GM12878 (cell line): ENCODE measurements around the gene IRF4. TPM values are rescaled to one million over a fixed set of nuclear protein-coding genes. Genes with fewer than 3 reads are reported as not detected.

Source experiments
- ATAC-seq: fragments of 200-7000 bp; cut with Tn5 transposase; 3 replicates; pipeline ENCODE4 v1.9.1; 2020; ENCODE audit warnings: mild to moderate bottlenecking, moderate library complexity
- BruUV-seq: library from RNA; stranded (reverse); fragments of 400-500 nt; replicated peaks from 2 replicates; lab custom pipeline; 2021; lab: Mats Ljungman, UMichigan
- CTCF ChIA-PET: fragments of 300-600 bp; sonication (Branson Sonifier 250); formaldehyde crosslinking; extraction: SDS; loops from one replicate; lab custom pipeline; 2021; ENCODE audit warnings: inconsistent platforms; lab: Yijun Ruan, JAX
- POLR2A ChIA-PET: fragments of 350-600 bp; formaldehyde crosslinking; extraction: SDS; loops from one replicate; lab custom pipeline; 2021; ENCODE audit warnings: inconsistent platforms; lab: Charles Lee
- RAD21 ChIA-PET: fragments of 300-600 bp; sonication (Branson Sonifier 250); formaldehyde crosslinking; loops from one replicate; lab custom pipeline; 2023; ENCODE audit warnings: antibody characterized with exemption; ENCODE audit not compliant: unreplicated experiment; lab: Charles Lee
- SMC1A ChIA-PET: fragments of 300-600 bp; sonication (Branson Sonifier 250); formaldehyde crosslinking; loops from one replicate; lab custom pipeline; 2023; ENCODE audit not compliant: unreplicated experiment, uncharacterized antibody; lab: Charles Lee
- DNase-seq: peaks from one replicate; pipeline ENCODE4 v3.0.0-alpha.2; 2011; ENCODE audit warnings: low read depth, low spot score
- FAIRE-seq: peaks from 3 replicates; lab custom pipeline; 2011; peaks lifted over from hg19 to GRCh38; lab: Jason Lieb, UNC
- H2AFZ ChIP-seq: 2 replicates; pipeline ENCODE4 v1.6.0; 2011; ENCODE audit warnings: low read depth, low read length, control low read depth; ENCODE audit not compliant: control insufficient read depth
- H3K27ac ChIP-seq: 2 replicates; pipeline ENCODE4 v1.5.1; 2011; ENCODE audit warnings: control low read depth; ENCODE audit not compliant: control insufficient read depth, insufficient read depth
- H3K27me3 ChIP-seq, 2 experiments: replicated peaks in 1 of 2; 2 replicates each; pipeline versions ENCODE4 v1.6.0 to v1.6.1; 2011; ENCODE audit warnings: low read length in 1 of 2; ENCODE audit not compliant: control insufficient read depth in 2 of 2, insufficient read depth in 2 of 2
- H3K36me3 ChIP-seq, 2 experiments: 2 replicates each; pipeline ENCODE4 v1.5.1; 2011; ENCODE audit warnings: low read length in 1 of 2; ENCODE audit not compliant: control insufficient read depth in 2 of 2, insufficient read depth in 2 of 2
- H3K4me1 ChIP-seq: 2 replicates; pipeline ENCODE4 v1.6.1; 2011; ENCODE audit warnings: mild to moderate bottlenecking, low read length, moderate library complexity, mixed read lengths; ENCODE audit not compliant: control insufficient read depth, insufficient read depth
- H3K4me2 ChIP-seq: 2 replicates; pipeline ENCODE4 v1.6.0; 2011; ENCODE audit warnings: control low read depth; ENCODE audit not compliant: control insufficient read depth, insufficient read depth
- H3K4me3 ChIP-seq: fragments of 200-600 bp; sonication (generic); 2 replicates; pipeline ENCODE4 v1.5.1; 2016
- H3K79me2 ChIP-seq: 2 replicates; pipeline ENCODE4 v1.6.0; 2011; ENCODE audit warnings: low read length; ENCODE audit not compliant: control insufficient read depth, insufficient read depth
- H3K9ac ChIP-seq: 2 replicates; pipeline ENCODE4 v1.8.0; 2011; ENCODE audit warnings: low read length, control low read depth, mixed read lengths; ENCODE audit not compliant: control insufficient read depth, insufficient read depth
- H3K9me3 ChIP-seq: replicated peaks from 3 replicates; pipeline ENCODE4 v1.5.1; 2011; ENCODE audit warnings: mild to moderate bottlenecking, low read length; ENCODE audit not compliant: control insufficient read depth, insufficient read depth
- H4K20me1 ChIP-seq: 2 replicates; pipeline ENCODE4 v1.6.0; 2011; ENCODE audit not compliant: control insufficient read depth, insufficient read depth
- BCL3 ChIP-seq: IDR thresholded peaks from 2 replicates; pipeline ENCODE4 v1.6.1; 2011; ENCODE audit warnings: borderline replicate concordance, low read depth, mild to moderate bottlenecking, moderate library complexity, low read length; ENCODE audit not compliant: insufficient read depth, poor library complexity, severe bottlenecking
- CBX3 ChIP-seq: fragments of 200-600 bp; sonication (generic); IDR thresholded peaks from 2 replicates; pipeline ENCODE4 v1.6.1; 2016; ENCODE audit warnings: low read depth, borderline replicate concordance
- CBX5 ChIP-seq: sonication (generic); IDR thresholded peaks from 2 replicates; pipeline ENCODE4 v1.6.1; 2016; ENCODE audit warnings: low read depth, moderate library complexity, mild to moderate bottlenecking, inconsistent platforms
- CEBPB ChIP-seq, 2 experiments: fragments of 150-350 bp in 1 of 2; IDR thresholded peaks; 2 replicates each; pipeline ENCODE4 v1.6.1; 2012 to 2014; ENCODE audit warnings: low read depth in 2 of 2, low read length in 2 of 2, borderline replicate concordance in 1 of 2, inconsistent platforms in 1 of 2
- CREM ChIP-seq: IDR thresholded peaks from 2 replicates; pipeline ENCODE4 v1.6.1; 2014; ENCODE audit warnings: antibody characterized with exemption, low read depth
- DPF2 ChIP-seq: fragments of 450-650 bp; IDR thresholded peaks from 2 replicates; pipeline ENCODE4 v1.6.1; 2017; ENCODE audit warnings: mild to moderate bottlenecking
- E2F8 ChIP-seq: fragments of 450-650 bp; IDR thresholded peaks from 2 replicates; pipeline ENCODE4 v1.6.1; 2018; ENCODE audit warnings: mild to moderate bottlenecking, low read depth, moderate library complexity; ENCODE audit not compliant: partially characterized antibody
- EZH2 ChIP-seq: IDR thresholded peaks from 2 replicates; pipeline ENCODE4 v1.6.1; 2012; ENCODE audit warnings: low read depth, mild to moderate bottlenecking, control low read depth, inconsistent platforms, low read length, borderline replicate concordance; ENCODE audit not compliant: control insufficient read depth
- GABPA ChIP-seq: IDR thresholded peaks from 2 replicates; pipeline ENCODE4 v1.6.1; 2014; ENCODE audit warnings: antibody characterized with exemption, low read depth, mild to moderate bottlenecking, inconsistent platforms
- HDAC2 ChIP-seq: fragments of 200-600 bp; sonication (generic); IDR thresholded peaks from 2 replicates; pipeline ENCODE4 v1.6.1; 2017
- JUND ChIP-seq: IDR thresholded peaks from 2 replicates; pipeline ENCODE4 v1.6.1; 2012; ENCODE audit warnings: low read depth, mild to moderate bottlenecking, low read length, improper control_type of control experiment, moderate library complexity
- NR2C2 ChIP-seq: IDR thresholded peaks from 2 replicates; pipeline ENCODE4 v1.6.1; 2011; ENCODE audit warnings: borderline replicate concordance, low read depth; ENCODE audit not compliant: control insufficient read depth, insufficient read length
- PAX5 ChIP-seq: IDR thresholded peaks from 2 replicates; pipeline ENCODE4 v1.6.1; 2011; ENCODE audit warnings: low read depth, low read length, borderline replicate concordance
- POLR2AphosphoS2 ChIP-seq: IDR thresholded peaks from 2 replicates; pipeline ENCODE4 v1.6.1; 2011; ENCODE audit warnings: low read depth, mild to moderate bottlenecking, low read length, improper control_type of control experiment, moderate library complexity
- SIN3A ChIP-seq: IDR thresholded peaks from 2 replicates; pipeline ENCODE4 v1.6.1; 2012; ENCODE audit warnings: low read depth, low read length, improper control_type of control experiment
- SMC3 ChIP-seq: IDR thresholded peaks from 2 replicates; pipeline ENCODE4 v1.6.1; 2011; ENCODE audit warnings: low read length, improper control_type of control experiment, borderline replicate concordance
- SPI1 ChIP-seq: IDR thresholded peaks from 2 replicates; pipeline ENCODE4 v1.6.1; 2011; ENCODE audit warnings: low read depth, mild to moderate bottlenecking, low read length, moderate library complexity, borderline replicate concordance; ENCODE audit not compliant: insufficient read depth
- SREBF1 ChIP-seq: IDR thresholded peaks from 2 replicates; pipeline ENCODE4 v1.6.1; 2012; ENCODE audit warnings: mild to moderate bottlenecking, low read length
- TARDBP ChIP-seq: IDR thresholded peaks from 2 replicates; pipeline ENCODE4 v1.6.1; 2016; ENCODE audit warnings: borderline replicate concordance
- ZNF217 ChIP-seq: fragments of 450-650 bp; IDR thresholded peaks from 2 replicates; pipeline ENCODE4 v1.6.1; 2017; ENCODE audit warnings: antibody characterized with exemption, mild to moderate bottlenecking
- ZNF622 ChIP-seq: fragments of 450-650 bp; IDR thresholded peaks from 2 replicates; pipeline ENCODE4 v1.6.1; 2017; ENCODE audit warnings: mild to moderate bottlenecking, inconsistent platforms
- WGBS: methylation state at CpG from one replicate; pipeline ENCODE4 v1.1.6; 2016; ENCODE audit warnings: low lambda C conversion rate; ENCODE audit not compliant: insufficient replicate concordance, insufficient coverage; ENCODE audit errors: missing lambda C conversion rate; 5-methylcytosine and 5-hydroxymethylcytosine counted together
- in situ Hi-C: fragments of 300-500 bp; cut with MboI; formaldehyde crosslinking; loops from 9 replicates; pipeline ENCODE4 v1.14.3; 2018; ENCODE audit warnings: mixed read lengths
- intact Hi-C: fragments of 100-400 bp; cut with micrococcal nuclease; formaldehyde crosslinking; loops from one replicate; pipeline ENCODE4 v1.14.2; 2022; ENCODE audit not compliant: unreplicated experiment
- polyA plus RNA-seq, 11 experiments: library from polyadenylated mRNA; depleted of rRNA in 4 of 11; unstranded in 6 of 11; stranded (reverse) in 5 of 11; fragments of >200 nt; fragmentation: Nextera tagmentation in 4 of 11; fragmentation: Illumina TruSeq in 1 of 11; extraction: Ambion mirVana in 4 of 11; extraction: Trizol in 1 of 11; gene quantifications; 1 replicate in 1 of 11; 2 replicates in 10 of 11; pipeline versions ENCODE4 v1.2.1 to v1.2.3, GENCODE V29; 2011 to 2016; ENCODE audit warnings: inconsistent platforms in 2 of 11, missing spikeins in 2 of 11, low read depth in 1 of 11
- total RNA-seq, 4 experiments: library from RNA; depleted of rRNA in 3 of 4; stranded (reverse); fragments of >200 nt in 3 of 4; fragmentation: Illumina TruSeq in 1 of 4; extraction: Trizol in 1 of 4; gene quantifications; 2 replicates each; pipeline versions ENCODE4 v1.2.1 to v1.2.3, GENCODE V29; 2013 to 2021

IRF4 gene
- total and polyA plus RNA-seq, 10 of the 15 experiments (the other 5 are each of a cell fraction or from before 2014, with no cell fraction given), result 50.0 to 495 (median 257) TPM

- Histone ChIP-seq H3K27ac (no peak overlapping the region), H3K4me2 (no peak overlapping the region), H3K79me2 (no peaks in the 10 kb centered on the region), H3K9me3 (peaks cover 2% of the 10 kb centered on the region; the same call in 2 of the 3 replicates), H3K36me3 (peaks cover 18 to 45% of the 10 kb centered on the region in 2 experiments), H2AFZ (no peak overlapping the region), H4K20me1 (peaks cover 15% of the 10 kb centered on the region), H3K27me3 (no peaks in the 10 kb centered on the region), H3K4me1 (no peaks in the 10 kb centered on the region), H3K4me3 (no peak overlapping the region), H3K9ac (no peak overlapping the region)
- in situ Hi-C loops (no loop called here), intact Hi-C loops (no loop called here)
- ChIA-PET SMC1A (interaction anchor here (0.7 to 5.3 kb wide), 9 partner anchors 7 to 184 kb away, joined by 3 to 23 read pairs (median 6); no protein-coding TSS in a partner anchor), CTCF (interaction anchor here (0.6 to 1.3 kb wide), 6 partner anchors 10 to 377 kb away, joined by 3 to 5 read pairs (median 3); no protein-coding TSS in a partner anchor), POLR2A (interaction anchor here (1.0 to 2.2 kb wide), 2 partner anchors 13 to 145 kb away, joined by 3 to 8 read pairs; no protein-coding TSS in a partner anchor), RAD21 (interaction anchor here (0.7 to 2.0 kb wide), 6 partner anchors 13 to 144 kb away, joined by 3 to 5 read pairs (median 3); no protein-coding TSS in a partner anchor)
- 78% methylated on average over 14 of the region's 15 CpGs for WGBS
- FAIRE-seq (no peak), ATAC-seq (peak; percentile 5), DNase-seq (no peak)
- BruUV-seq, result no TSS peak
- TF ChIP-seq SMC3, result no peak
- no peak for TF ChIP-seq ZNF622
- TF ChIP-seq EZH2, result no peak
- TF ChIP-seq DPF2, result no peak
- TF ChIP-seq CEBPB (IDR thresholded peaks at IDR 0.05; ENCODE audit: borderline replicate concordance in 1 of 2, low read depth in 2 of 2, low read length in 2 of 2), result no peak
- no peak for TF ChIP-seq TARDBP
- TF ChIP-seq HDAC2, result no peak
- TF ChIP-seq CREM, result no peak
- TF ChIP-seq SIN3A, result no peak
- no peak for TF ChIP-seq SPI1
- no peak for TF ChIP-seq ZNF217
- no peak for TF ChIP-seq NR2C2
- TF ChIP-seq JUND, result no peak
- TF ChIP-seq SREBF1, result no peak
- TF ChIP-seq CBX5, result 0 out of 2 replicates have a peak, but pooled peaks have one; percentile 13
- no peak for TF ChIP-seq CBX3
- TF ChIP-seq POLR2AphosphoS2, result peak; percentile 97
- TF ChIP-seq E2F8, result no peak
- no peak for TF ChIP-seq PAX5
- TF ChIP-seq GABPA, result no peak
- peak; percentile 69 for TF ChIP-seq BCL3
Measured at GRCh38 chr6:410555-411395, 19.2 kb downstream of the IRF4 start.
